ENCODE results near the gene KNDC1. TPM values are rescaled to one million over a fixed set of nuclear protein-coding genes. Genes with fewer than 3 reads are reported as not detected.

The KNDC1 gene
- total and polyA plus RNA-seq, 2 experiments from 2014 or later: 1.8 to 16.0 TPM

- no peak overlapping the region; the same call in 2 of the 3 replicates for H3K4me3 Mint-ChIP-seq
- no peaks in the 10 kb centered on the region for H3F3A ChIP-seq (replicated peaks; ENCODE audit: low read depth)
- DNase-seq (ENCODE audit: low spot score) (no peak), ATAC-seq (no peak)
- peaks cover 15% of the 10 kb centered on the region for H3K4me1 Mint-ChIP-seq
- H3K4me3 ChIP-seq: no peak overlapping the region
- no peaks in the 10 kb centered on the region for H3K9me3 Mint-ChIP-seq
- H3K79me2 ChIP-seq (replicated peaks; ENCODE audit: insufficient read depth): no peaks in the 10 kb centered on the region
- H2AFZ ChIP-seq: no peak overlapping the region
- no peaks in the 10 kb centered on the region; the same call in 1 of the 2 replicates for H3K36me3 ChIP-seq (ENCODE audit: insufficient read depth)
- peak overlapping the region; percentile 56 for H3K27ac Mint-ChIP-seq
- H3K9me2 ChIP-seq (ENCODE audit: insufficient read depth): no peaks in the 10 kb centered on the region
- no peak for TF ChIP-seq EZH2 (IDR thresholded peaks at IDR 0.05; ENCODE audit: low read depth, unreplicated experiment)
- TF ChIP-seq ZNF331 (CRISPR knock-in tag; IDR thresholded peaks at IDR 0.05; ENCODE audit: low read depth): no peak
- TF ChIP-seq STAT1 (IDR thresholded peaks at IDR 0.05; ENCODE audit: unreplicated experiment): no peak
- TF ChIP-seq ETS1 (IDR thresholded peaks at IDR 0.05): no peak
- TF ChIP-seq POLR2AphosphoS5 (IDR thresholded peaks at IDR 0.05; ENCODE audit: low read depth): no peak
- TF ChIP-seq EZH2phosphoT487 (IDR thresholded peaks at IDR 0.05; ENCODE audit: unreplicated experiment): no peak
- no peak for TF ChIP-seq JUNB (IDR thresholded peaks at IDR 0.05; ENCODE audit: unreplicated experiment)
- TF ChIP-seq NANOG (IDR thresholded peaks at IDR 0.05; ENCODE audit: borderline replicate concordance): no peak
- no peak for TF ChIP-seq ZNF462 (CRISPR knock-in tag; IDR thresholded peaks at IDR 0.05)
- TF ChIP-seq CREB1 (CRISPR knock-in tag; IDR thresholded peaks at IDR 0.05; ENCODE audit: low read depth): no peak
- no peak for TF ChIP-seq CTCF (conservative IDR thresholded peaks at IDR 0.05; ENCODE audit: low read depth in 2 of 2)
- TF ChIP-seq REST (IDR thresholded peaks at IDR 0.05; ENCODE audit: unreplicated experiment): no peak
- TF ChIP-seq ZNF114 (CRISPR knock-in tag; IDR thresholded peaks at IDR 0.05): no peak
- no peaks in the 10 kb centered on the region for H3K27me3 ChIP-seq (ENCODE audit: insufficient read depth)
- no peak overlapping the region for H3K27ac ChIP-seq (ENCODE audit: low read depth)
- peaks cover 4% of the 10 kb centered on the region for H3K4me1 ChIP-seq (ENCODE audit: insufficient read depth)
- H3K27me3 Mint-ChIP-seq (ENCODE audit: insufficient read depth, low read depth, poor library complexity): peaks cover 14% of the 10 kb centered on the region
- no peak overlapping the region for H3K4me2 ChIP-seq
- no peaks in the 10 kb centered on the region for H4K20me1 ChIP-seq (replicated peaks; ENCODE audit: insufficient read depth)
- peaks cover 18% of the 10 kb centered on the region; the same call in 2 of the 3 replicates for H3K36me3 Mint-ChIP-seq (ENCODE audit: low read depth)
These were observed 6.4 kb downstream of the KNDC1 start for GRCh38 chr10:133166504-133166827.

All from GM23338 (cell line).